SW480 (cell line): ENCODE measurements around the gene POTEH.
"Not testable (repeated sequence)": the region's sequence is repeated elsewhere in the genome, so short reads cannot be mapped to it uniquely, and the experiment has no call there.

Experiments
- DNase-seq: peaks from one replicate; pipeline ENCODE4 v3.0.0-alpha.2; 2016; ENCODE audit warnings: low spot score

Gene POTEH

GRCh38 chr22:15689749-15690125 is at the start of gene POTEH:
Gene POTEH, plus strand, starts transcription at chr22:15690026. Its CDS starts 52 bp downstream, at chr22:15690078.
- not testable (repeated sequence) for DNase-seq

GRCh38 chr22:15642288-15642861 is 47.5 kb upstream of the POTEH start:
- not testable (repeated sequence) for DNase-seq

GRCh38 chr22:15651954-15652353 is 37.9 kb upstream of the POTEH start:
- not testable (repeated sequence) for DNase-seq

- not testable (repeated sequence) for DNase-seq
These were observed 37.1 kb upstream of the POTEH start for GRCh38 chr22:15652738-15653137.

GRCh38 chr22:15653241-15653640 is 36.6 kb upstream of the POTEH start:
- DNase-seq = not testable (repeated sequence)

- DNase-seq = not testable (repeated sequence)
These were observed 28.7 kb upstream of the POTEH start for GRCh38 chr22:15661102-15661501.

- not testable (repeated sequence) for DNase-seq
These were observed 25.1 kb upstream of the POTEH start for GRCh38 chr22:15664682-15665081.

- not testable (repeated sequence) for DNase-seq
These were observed 24.3 kb upstream of the POTEH start for GRCh38 chr22:15665478-15665877.

- DNase-seq = not testable (repeated sequence)
These were observed 20.4 kb upstream of the POTEH start for GRCh38 chr22:15669430-15669829.

GRCh38 chr22:15679702-15680101 is 10.1 kb upstream of the POTEH start:
- DNase-seq = not testable (repeated sequence)

GRCh38 chr22:15684115-15684514 is 5.7 kb upstream of the POTEH start:
- DNase-seq = not testable (repeated sequence)

- DNase-seq = not testable (repeated sequence)
These were observed 5.1 kb upstream of the POTEH start for GRCh38 chr22:15684695-15685094.

- DNase-seq = not testable (repeated sequence)
These were observed 4.2 kb upstream of the POTEH start for GRCh38 chr22:15685641-15686040.

- not testable (repeated sequence) for DNase-seq
These were observed 2.7 kb upstream of the POTEH start for GRCh38 chr22:15687086-15687485.

GRCh38 chr22:15687676-15688075 is 2.1 kb upstream of the POTEH start:
- DNase-seq = not testable (repeated sequence)

- DNase-seq = not testable (repeated sequence)
These were observed 1.7 kb upstream of the POTEH start for GRCh38 chr22:15688090-15688489.

- DNase-seq = not testable (repeated sequence)
These were observed 646 bp upstream of the POTEH start for GRCh38 chr22:15689012-15689748.

- not testable (repeated sequence) for DNase-seq
These were observed 23.8 kb downstream of the POTEH start for GRCh38 chr22:15713600-15713999.

- not testable (repeated sequence) for DNase-seq
These were observed 24.3 kb downstream of the POTEH start for GRCh38 chr22:15714125-15714524.

- DNase-seq = not testable (repeated sequence)
These were observed 32.1 kb downstream of the POTEH start for GRCh38 chr22:15721884-15722283.

GRCh38 chr22:15729209-15729917 is 39.5 kb downstream of the POTEH start:
- DNase-seq = not testable (repeated sequence)

GRCh38 chr22:15731023-15731422 is 41.2 kb downstream of the POTEH start:
- DNase-seq = not testable (repeated sequence)

GRCh38 chr22:15734411-15734810 is 44.6 kb downstream of the POTEH start:
- DNase-seq = not testable (repeated sequence)
